ENCODE results near the gene ZNF672. TPM values are rescaled to one million over a fixed set of nuclear protein-coding genes. Genes with fewer than 3 reads are reported as not detected.

The ZNF672 gene
- total and polyA plus RNA-seq, 3 donors from 2014 or later: 28.4 to 65.0 (median 57.3) TPM

DNA sequence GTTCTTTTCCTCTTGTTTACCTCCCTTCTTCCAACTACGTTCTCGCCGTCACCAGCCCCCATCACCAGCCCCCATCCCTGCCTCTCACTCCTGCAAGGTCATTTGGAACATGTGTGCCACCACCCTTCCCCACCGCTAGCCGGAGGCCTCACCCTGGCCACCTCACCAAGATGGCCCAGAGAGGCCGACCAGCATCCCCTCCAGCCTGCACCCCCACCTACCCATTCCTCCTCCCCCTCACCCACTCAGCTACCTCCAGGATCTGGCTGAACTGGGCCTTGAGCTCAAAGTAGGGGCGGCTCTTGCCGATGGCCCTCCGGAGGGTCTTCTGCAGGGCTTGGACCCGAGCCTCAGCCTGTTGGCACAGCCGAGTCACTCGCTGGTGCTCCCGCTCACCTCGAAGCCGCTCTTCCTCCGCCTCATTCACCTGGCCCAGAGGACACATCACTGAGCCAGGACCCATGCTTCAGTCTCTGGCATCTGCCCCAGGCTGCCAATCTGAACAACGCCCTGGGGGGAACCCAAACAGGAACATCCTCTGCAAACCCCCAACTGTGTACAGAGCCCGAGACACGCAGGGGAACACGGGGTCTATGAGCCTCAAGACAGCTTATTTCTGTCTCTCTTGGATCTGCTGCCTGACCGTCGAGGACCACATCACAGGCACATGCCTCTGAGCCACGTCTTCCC, 25.1 kb upstream of the ZNF672 start:
- Histone ChIP-seq H3K4me1 (no peaks in the 10 kb centered on the region), H3K27me3 (no peaks in the 10 kb centered on the region), H3K4me3 (no peak overlapping the region), H3K27ac (no peak overlapping the region), H3K36me3 (ENCODE audit: low read depth, missing control alignments) (no peaks in the 10 kb centered on the region), H3K9me3 (no peaks in the 10 kb centered on the region)
- intact Hi-C loops (cut with DNase I; ENCODE audit: low total_unique reads): no loop called here
- DNase-seq: no peak
- 92% methylated on average over 21 to 23 of the region's 23 CpGs for WGBS, 2 donors
- no peak for TF ChIP-seq POLR2A (IDR thresholded peaks at IDR 0.05)
- TF ChIP-seq, protein P1, sequence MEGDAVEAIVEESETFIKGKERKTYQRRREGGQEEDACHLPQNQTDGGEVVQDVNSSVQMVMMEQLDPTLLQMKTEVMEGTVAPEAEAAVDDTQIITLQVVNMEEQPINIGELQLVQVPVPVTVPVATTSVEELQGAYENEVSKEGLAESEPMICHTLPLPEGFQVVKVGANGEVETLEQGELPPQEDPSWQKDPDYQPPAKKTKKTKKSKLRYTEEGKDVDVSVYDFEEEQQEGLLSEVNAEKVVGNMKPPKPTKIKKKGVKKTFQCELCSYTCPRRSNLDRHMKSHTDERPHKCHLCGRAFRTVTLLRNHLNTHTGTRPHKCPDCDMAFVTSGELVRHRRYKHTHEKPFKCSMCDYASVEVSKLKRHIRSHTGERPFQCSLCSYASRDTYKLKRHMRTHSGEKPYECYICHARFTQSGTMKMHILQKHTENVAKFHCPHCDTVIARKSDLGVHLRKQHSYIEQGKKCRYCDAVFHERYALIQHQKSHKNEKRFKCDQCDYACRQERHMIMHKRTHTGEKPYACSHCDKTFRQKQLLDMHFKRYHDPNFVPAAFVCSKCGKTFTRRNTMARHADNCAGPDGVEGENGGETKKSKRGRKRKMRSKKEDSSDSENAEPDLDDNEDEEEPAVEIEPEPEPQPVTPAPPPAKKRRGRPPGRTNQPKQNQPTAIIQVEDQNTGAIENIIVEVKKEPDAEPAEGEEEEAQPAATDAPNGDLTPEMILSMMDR (IDR thresholded peaks at IDR 0.05): no peak

DNA sequence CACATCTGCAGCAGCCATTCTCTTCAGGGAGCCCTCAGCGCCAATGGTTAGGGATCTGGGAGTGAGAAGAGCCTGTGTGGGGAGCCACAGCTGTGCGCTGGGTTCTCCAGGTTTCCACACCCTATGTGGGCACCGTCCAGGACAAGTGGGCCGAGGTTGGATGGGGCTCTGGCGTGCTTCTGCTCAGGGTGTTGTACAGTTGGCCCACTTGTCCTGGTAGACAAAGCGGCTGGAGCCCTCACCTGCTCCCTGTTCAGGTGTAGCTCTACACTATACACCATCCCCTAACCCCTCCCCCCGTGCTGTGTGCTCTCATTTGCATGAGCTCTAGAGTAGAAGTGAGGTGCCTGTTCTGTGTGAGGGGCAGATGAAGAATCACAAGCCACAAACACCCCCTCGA, 24.5 kb upstream of the ZNF672 start:
- no peaks in the 10 kb centered on the region for H3K9me3 ChIP-seq
- no peak overlapping the region for H3K27ac ChIP-seq
- no peaks in the 10 kb centered on the region for H3K4me1 ChIP-seq
- TF ChIP-seq POLR2A (IDR thresholded peaks at IDR 0.05): no peak
- TF ChIP-seq, protein P1 (IDR thresholded peaks at IDR 0.05): no peak
- no peaks in the 10 kb centered on the region for H3K36me3 ChIP-seq (ENCODE audit: low read depth, missing control alignments)
- no peak for DNase-seq
- intact Hi-C loops (cut with DNase I; ENCODE audit: low total_unique reads): no loop called here
- WGBS, 2 donors: 91 to 97% methylated on average over 7 to 8 of the region's 8 CpGs
- H3K4me3 ChIP-seq: no peak overlapping the region
- H3K27me3 ChIP-seq: no peaks in the 10 kb centered on the region

DNA sequence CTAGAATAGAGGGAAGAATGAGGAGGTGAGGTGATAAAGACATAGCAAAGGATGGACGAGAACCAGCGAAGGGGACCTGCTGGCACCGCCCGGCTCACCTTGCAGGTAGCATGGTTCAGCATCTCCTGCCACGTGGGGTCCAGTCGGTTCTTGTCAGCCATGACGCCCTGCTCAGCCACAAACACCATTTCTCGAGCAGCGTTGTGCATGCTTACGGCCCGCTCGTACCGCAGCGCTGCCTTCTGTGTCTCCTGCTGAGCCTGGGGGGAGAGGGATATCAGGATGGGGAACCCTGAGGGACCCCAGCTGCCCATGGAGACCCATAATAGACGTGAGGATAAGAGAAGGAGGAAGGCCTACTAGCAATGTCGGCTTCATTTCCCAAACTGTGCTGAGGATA, 23.7 kb upstream of the ZNF672 start:
- Histone ChIP-seq H3K9me3 (no peaks in the 10 kb centered on the region), H3K36me3 (ENCODE audit: low read depth, missing control alignments) (no peaks in the 10 kb centered on the region), H3K4me1 (no peaks in the 10 kb centered on the region), H3K27me3 (no peaks in the 10 kb centered on the region), H3K27ac (no peak overlapping the region), H3K4me3 (no peak overlapping the region)
- no peak for TF ChIP-seq POLR2A (IDR thresholded peaks at IDR 0.05)
- TF ChIP-seq, protein P1 (IDR thresholded peaks at IDR 0.05): no peak
- WGBS, 2 donors: 91 to 95% methylated on average over 16 of the region's 16 CpGs
- DNase-seq: no peak
- intact Hi-C loops (cut with DNase I; ENCODE audit: low total_unique reads): no loop called here

GRCh38 chr1:248815407-248816034, 22.5 kb upstream of the ZNF672 start:
- Histone ChIP-seq H3K27me3 (no peaks in the 10 kb centered on the region), H3K4me3 (no peak overlapping the region), H3K27ac (no peak overlapping the region), H3K4me1 (no peaks in the 10 kb centered on the region), H3K36me3 (ENCODE audit: low read depth, missing control alignments) (no peaks in the 10 kb centered on the region), H3K9me3 (no peaks in the 10 kb centered on the region)
- TF ChIP-seq, protein P1 (IDR thresholded peaks at IDR 0.05): no peak
- TF ChIP-seq POLR2A (IDR thresholded peaks at IDR 0.05): no peak
- WGBS, 2 donors: 89 to 91% methylated on average over 10 of the region's 10 CpGs
- intact Hi-C loops (cut with DNase I; ENCODE audit: low total_unique reads): no loop called here
- DNase-seq: no peak

Measured in testis (tissue), 3 donors.